Hematopoietic multipotent progenitor cell treated with erythropoietin and hydrocortisone succinate and interleukin-3 and kit ligand, for 15 days (in vitro differentiated cells): Measurements from ENCODE around the gene COQ4.
"Not testable (repeated sequence)": the region's sequence is repeated elsewhere in the genome, so short reads cannot be mapped to it uniquely, and the experiment has no call there.

ENCODE experiments used
- DNase-seq: peaks from one replicate; pipeline ENCODE4 v3.0.0-alpha.2; 2015; ENCODE audit warnings: low spot score

COQ4 gene

DNA sequence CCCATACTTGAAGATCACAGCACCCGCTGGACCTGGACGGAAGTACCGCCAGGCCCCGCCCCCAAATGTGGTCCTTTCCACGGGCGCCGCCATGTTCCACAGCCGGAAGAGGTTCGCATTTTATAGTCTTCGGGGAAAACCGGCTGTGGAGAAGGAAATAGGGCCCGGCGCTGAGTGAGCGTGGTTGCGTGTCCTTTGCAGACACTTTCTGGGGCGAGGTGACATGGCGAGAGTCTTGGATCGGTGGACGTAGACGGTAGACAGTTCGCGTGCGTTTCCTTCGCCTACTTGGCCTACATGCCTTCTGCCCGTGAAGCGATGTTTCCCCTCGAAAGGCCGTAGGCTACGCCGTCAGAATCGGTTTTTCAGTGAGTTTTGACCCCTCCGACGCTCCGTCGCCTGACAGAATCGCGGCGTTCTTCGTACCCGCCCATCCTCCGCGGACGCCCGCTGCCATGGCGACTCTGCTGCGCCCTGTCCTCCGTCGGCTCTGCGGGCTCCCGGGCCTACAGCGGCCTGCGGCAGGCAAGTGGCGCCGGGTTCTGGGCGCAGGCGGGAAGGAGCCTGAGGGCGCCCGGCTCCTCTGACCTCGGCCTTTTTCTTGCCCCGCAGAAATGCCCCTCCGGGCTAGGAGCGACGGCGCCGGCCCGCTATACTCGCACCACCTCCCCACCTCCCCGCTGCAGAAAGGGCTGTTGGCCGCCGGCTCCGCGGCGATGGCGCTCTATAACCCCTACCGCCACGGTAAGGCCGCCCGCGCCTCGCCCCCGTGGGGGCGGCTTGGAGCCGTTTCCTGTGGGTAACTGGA is at the start of gene COQ4, which contains the start of gene TRUB2:
Gene COQ4 (plus strand): TSS at position 436 of the 808 bp plus-strand sequence. CDS start 20 bp downstream, at position 456.
Gene TRUB2 (minus strand): TSS at position 44 of the 808 bp plus-strand sequence. CDS start 39 bp downstream, at position 5.
- peak; percentile 94 for DNase-seq

DNA sequence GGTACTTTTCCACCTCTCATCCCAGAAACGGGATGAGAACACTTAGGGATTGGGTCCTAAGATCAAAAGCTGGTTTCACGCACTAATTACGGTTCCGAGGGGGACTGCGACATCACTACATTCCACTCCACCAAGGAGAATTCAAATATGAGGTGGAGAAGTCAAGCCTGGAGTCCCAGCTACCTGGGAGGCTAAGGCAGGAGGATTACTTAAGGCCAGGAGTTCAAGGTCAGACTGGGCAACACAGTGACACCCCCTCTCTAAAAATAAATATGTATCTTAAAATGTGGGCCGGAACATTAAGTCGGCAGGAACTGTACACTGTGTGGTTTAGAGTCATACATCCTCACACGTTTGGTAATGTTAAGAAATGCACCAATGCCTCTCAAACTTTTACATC is 48.4 kb upstream of the COQ4 start:
- DNase-seq, result no peak

DNA sequence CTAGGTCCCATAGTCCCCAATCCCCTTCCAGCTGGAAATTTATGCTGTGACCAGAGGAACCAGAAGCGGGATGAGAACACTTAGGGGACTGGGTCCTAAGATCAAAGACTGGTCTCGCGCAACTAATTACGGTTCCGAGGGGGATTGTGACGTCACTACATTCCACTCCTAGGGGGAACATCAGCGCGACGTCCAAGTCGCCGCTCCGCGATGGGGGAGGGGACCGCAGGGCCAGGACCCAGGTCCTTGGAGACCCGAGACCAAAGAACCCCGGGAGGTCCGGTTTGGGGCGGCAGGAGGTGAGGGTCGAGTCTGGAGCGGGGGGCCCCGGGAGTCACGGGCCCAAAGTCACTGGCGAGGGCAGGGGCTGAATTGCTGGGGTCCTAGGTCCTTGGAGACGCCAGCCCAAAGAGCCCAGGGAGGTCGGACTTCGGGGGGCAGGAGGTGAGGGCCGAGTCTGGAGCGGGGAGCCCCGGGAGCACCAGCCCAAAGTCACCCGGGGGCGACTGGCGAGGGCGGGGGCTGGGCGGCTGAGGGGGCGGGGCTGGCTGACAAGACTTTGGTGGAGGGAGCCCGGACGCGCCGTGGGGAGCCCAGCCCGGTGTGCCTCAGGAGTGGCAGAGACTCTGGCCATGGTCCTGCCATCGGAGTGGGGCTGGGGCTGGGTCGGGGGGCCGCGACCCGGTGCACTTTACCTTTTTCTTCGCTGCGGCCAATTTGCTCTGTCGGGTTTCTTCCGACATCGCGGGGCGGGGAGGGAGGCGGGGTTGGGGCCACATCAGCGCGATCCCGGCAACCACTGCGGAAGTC is 47.2 kb upstream of the COQ4 start, which contains the start of gene GOLGA2:
Gene GOLGA2 (minus strand): TSS at position 810 of the 810 bp plus-strand sequence. CDS start 31 bp downstream, at position 779.
- peak; percentile 20 for DNase-seq

DNA sequence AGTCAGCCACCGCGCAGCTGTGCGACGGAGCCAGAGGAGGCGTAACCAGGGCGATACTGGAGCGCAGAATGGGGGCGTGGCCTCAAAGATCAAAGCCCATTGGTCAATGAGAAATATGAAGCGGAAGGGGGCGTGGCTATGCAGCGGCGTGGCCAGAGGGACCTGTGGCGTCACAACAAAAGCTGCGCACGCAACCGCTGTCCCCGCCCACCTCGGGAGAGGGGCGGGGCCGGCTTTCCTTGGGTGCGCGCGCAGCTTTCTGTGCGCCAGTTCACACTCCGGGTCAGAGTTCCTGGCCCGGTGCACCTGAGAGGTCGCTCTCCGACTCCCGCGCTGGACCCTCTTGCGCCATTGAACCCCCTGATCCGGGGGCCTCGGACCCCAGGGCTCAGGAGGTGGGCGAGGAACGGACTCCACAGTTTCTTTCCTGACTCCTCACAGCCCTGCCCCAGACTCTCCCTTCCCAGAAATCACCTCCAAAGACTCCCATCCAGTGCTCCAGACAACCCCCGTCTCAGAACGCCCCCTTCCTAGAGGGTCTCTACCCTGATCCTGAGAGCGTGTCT is 46.5 kb upstream of the COQ4 start, which contains the start of gene SWI5:
Gene SWI5 (plus strand): TSS at position 269 of the 566 bp plus-strand sequence.
- peak; percentile 100 for DNase-seq

DNA sequence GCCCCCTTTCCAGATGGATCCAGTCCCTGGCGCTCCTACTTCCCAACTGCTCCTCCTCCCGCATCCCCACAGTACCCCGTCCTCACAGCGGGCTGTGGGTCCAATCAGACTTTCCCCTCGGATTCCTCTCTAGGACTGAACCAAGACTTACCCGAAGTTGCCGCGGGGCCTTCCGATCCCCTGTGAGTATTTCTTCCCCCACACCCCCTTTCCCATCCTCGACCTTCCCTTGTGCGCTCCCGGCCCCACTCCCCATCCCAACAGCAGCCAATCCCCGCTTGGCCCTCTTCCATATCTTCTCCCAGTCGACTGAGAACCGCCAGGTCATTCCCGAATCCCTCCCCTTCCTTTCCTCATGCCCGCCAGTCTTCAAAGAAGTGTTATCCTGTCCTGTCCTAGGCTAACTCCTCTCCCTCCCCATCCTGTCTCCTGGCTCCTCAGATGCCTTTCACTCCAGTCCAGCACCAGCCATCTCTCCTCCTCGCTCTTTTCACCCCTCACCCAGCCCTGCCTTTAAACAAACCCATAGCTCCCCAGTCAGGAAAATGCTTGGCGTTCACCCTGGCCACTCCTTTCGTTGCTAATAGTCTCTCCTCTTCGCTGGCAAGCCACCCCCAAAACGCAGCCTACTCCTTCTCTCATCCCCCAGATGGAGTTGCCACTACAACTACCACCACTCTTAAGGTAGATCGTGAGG is 45.9 kb upstream of the COQ4 start:
- DNase-seq, result no peak

DNA sequence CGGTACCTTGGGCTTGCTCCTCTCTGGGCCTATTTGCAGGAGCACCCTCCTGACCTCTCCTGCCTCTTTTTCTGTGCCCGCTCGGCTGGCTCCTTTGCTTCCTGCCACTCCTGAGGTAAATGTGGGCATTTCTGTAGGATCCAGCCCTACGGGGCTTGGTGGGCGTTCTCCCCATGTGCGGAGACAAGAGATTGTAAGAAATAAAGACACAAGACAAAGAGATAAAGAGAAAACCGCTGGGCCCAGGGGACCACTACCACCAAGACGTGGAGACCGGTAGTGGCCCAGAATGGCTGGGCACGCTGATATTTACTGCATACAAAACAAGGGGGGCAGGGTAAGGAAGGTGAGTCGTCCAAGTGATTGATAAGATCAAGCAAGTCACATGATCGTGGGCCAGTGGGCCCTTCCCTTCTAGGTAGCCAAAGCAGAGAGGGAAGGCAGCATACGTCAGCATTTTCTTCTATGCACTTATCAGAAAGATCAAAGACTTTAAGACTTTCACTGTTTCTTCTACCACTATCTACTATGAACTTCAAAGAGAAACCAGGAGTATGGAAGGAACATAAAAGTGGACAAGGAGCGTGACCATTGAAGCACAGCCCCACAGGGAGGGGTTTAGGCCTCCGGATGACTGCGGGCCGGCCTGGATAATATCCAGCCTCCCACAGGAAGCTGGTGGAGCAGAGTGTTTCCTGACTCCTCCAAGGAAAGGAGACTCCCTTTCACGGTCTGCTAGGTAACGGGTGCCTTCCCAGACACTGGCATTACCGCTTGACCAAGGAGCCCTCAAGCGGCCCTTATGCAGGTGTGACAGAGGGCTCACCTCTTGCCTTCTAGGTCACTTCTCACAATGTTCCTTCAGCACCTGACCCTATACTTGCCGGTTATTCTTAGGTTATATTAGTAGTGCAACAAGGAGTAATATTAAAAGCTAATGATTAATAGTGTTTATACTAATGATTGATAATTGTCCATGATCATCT is 43.3 kb upstream of the COQ4 start:
- DNase-seq, result not testable (repeated sequence)

DNA sequence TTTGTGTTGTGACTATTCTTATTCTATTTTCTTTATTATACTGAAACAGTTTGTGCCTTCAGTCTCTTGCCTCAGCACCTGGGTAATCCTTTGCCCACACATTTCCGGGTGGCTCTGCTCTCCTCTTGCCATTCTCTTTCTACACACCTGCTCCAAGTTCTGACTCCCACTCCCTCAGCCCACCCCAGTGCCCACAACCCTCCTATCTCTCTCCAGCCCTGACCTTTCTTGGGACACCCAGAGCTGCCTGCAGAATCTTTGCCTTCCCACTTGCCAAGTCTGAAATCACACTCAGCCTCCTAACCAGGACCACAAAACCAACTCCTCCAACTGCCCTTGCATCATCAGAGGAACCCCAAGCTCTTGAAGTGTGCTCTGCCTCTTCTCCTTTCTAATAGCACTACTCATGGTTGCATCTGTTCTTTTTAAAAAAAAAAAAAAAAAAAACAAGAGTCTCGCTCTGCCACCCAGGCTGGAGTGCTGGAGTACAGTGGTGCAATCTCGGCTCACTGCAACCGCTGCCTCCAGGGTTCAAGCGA is 42.5 kb upstream of the COQ4 start:
- no peak for DNase-seq

DNA sequence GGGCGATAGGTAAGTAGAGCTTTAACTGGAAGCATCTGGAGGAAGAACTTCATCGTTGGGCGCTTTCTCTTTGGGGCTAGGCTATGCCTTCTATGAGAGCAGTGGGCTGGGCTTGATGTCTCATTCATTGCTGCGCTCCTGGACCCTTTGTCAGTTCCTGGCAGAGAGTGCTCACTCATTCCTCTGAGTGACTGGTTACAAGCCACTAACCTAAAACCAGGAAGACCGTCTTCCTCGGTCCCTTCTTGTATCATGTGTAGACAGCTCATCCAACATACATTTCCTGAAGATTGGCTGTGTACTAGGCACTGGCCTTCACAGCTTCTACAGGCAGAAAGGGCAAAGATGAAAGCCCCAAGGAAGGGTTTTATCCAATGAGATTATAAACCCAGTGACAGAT is 40.1 kb upstream of the COQ4 start:
- no peak for DNase-seq

DNA sequence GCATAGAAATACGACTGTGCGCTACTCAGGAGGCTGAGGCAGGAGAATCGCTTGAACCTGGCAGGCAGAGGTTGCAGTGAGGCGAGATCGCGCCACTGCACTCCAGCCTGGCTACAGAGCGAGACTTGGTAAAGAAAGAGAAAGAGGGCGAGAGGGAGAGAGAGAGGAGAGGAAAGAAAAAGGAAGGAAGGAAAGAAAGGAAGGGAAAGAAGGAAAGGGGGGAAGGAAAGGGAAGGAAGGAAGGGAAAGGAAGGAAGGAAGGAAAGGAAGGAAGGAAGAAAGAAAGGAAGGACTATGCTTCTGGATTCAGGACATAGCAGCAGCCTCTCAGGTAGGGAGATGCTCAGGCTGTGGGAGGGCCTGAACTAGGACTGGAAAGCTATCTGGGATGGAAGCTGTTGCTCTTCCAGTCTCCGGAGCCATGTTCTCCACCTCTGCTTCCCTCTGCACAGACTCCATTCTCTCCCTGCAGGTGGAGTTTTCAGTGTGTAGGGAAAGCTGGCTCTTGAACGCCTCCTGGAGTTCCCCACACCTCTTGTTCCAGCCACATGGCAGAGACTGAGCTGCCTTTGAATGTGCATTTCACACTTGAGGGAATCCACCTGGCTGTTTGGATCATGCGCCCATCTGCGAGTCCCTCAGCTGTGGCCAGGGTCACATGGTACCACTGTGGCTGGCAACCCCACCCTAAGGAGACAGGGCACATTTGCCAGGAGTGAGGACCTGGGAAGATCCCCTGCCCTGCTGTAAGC is 37.4 kb upstream of the COQ4 start:
- no peak for DNase-seq

DNA sequence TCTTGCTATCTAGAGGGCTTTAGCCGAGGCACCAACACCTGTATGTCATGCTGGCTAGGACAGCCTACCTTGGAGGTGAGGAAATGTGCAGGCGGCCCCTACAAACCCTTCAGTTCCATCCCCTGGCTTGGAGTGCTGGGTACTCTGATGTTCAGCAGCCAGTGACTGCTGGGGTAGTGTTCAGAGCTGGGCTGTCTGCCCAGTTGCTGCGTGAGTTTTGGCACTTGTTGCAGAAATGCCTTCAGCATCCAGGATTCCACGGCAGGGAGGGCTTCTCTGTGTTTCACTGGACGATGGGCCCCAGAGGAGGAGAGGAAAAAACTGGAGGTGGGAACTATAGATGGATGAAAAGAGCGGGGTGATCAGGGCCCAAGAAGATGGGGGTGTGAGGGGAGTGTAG is 36.2 kb upstream of the COQ4 start:
- DNase-seq, result no peak

DNA sequence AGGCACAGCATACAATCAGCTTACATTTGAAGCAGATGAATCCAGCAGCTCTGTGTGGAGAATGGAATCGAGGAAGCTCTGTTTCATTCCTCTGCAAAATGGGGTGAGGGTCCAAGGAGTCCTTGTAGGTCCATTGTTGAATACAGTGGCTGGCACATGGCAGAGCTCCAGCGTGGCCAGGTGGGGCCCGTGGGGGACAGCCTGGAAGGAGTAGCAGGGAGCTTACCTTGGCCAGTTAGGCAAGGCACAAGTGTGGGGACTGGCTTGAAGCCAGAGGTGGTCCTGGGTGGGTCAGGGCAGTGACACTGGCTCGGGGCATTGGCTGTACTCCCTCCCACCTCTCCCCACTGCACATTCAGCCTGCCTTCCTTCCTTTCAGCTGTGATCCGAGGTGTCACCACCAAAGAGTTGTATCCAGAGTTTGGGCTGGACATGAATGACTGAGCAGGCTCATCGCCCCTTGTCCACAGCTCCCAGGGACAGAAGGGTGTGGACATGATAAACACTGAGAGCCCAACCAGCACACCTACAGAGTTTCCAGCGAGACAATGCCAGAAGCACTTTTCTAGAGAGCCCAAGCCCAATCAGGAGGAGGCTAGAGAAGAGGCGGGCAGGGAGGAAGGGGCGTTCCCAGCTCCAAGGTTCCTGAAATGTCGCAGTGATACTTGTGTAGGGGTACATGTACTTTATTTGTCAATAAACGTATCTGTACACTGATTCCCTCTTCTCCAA is 34.2 kb upstream of the COQ4 start:
- DNase-seq, result no peak

DNA sequence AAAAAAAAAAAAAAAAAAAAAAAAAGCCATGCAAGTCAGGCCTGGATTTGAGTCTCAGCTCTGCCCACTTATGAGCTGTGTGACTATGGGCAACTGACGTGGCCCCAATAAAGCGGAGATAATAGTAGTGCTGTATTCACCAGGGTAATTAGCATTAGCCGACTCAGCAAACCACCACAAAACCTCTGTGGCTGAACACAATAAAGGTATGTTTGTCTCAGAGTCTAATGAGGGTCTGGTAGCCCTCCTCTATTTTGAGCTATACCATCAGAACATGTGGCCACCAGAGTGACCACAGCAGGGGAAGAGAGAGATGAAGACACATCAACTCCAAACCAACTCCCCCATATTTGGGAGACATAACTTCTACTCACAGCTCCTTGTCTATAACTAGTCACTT is 30.6 kb upstream of the COQ4 start:
- no peak for DNase-seq

DNA sequence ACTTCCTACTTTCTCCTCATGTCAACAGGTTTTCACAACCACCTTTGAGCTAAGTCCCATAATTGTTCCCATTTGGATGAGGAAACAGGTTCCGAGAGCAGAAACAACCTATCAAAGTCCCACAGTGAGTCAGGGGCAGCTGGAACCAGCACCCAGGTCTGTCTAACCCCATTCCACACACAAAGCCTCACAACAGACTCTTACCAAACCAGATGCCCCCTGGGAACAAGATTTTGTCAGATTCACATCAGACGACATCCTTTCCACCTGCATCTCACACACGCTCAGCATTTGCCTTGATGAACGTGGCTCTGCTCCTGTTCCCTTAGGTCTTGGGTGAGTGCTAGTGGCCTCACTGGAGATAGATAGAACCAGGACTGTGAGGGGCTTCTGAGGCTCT is 29.5 kb upstream of the COQ4 start:
- no peak for DNase-seq

DNA sequence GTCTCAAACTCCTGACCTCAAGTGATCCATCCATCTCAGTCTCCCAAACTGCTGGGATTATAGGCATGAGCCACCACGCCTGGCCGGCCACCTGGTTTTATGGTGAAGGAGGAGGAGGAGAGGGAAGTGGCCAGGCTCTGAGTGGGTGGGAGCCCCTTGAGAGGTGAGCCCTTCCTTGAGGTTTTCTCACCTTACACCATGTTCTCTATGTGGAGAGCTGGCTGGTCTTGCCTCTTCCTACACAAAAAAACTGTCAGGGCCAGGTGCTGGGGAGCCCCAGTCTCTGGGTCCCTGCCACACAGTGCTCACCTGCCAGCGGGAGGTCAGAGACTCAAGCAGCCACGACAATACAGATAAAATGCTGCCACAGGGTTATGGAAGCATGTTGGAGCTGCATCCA is 28.5 kb upstream of the COQ4 start:
- no peak for DNase-seq

DNA sequence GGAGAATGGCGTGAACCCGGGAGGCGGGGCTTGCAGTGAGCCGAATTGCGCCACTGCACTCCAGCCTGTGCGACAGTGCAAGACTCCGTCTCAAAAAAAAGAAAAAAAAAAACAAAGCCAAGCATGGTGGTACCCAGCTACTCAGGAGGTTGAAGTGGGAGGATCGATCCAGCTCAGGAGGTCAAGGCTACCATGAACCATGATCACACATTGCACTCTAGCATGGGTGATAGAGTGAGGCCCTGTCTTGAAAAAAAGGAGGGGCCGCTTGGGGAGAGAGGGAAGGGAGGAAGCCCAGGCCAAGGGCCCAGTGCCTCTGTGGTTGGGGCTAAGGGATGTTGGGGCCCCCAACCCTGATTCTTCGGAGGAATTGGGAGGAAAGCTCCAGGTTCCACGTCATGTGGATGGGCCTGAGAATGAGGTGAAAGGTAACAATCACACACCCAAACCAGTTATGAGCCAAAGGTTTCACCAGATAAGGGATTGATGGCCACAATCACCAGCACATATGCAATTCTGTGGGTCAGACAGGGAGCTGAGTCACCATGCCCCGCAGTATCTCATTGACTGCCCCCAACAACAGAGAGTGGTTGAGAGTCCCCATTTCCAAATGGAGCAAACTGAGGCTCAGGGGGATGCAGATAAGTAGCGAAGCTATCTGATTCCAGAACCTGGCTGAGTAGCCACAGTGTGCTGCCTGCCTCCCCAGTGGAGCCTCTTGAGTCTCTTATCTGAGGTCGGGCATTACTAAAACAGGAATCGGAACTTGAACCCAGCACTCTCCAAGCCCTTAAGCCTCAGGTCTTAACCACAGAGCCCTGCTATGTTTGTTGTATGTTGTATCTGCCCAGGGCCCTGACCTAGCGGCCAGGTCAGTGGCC is 26.1 kb upstream of the COQ4 start:
- DNase-seq, result no peak

DNA sequence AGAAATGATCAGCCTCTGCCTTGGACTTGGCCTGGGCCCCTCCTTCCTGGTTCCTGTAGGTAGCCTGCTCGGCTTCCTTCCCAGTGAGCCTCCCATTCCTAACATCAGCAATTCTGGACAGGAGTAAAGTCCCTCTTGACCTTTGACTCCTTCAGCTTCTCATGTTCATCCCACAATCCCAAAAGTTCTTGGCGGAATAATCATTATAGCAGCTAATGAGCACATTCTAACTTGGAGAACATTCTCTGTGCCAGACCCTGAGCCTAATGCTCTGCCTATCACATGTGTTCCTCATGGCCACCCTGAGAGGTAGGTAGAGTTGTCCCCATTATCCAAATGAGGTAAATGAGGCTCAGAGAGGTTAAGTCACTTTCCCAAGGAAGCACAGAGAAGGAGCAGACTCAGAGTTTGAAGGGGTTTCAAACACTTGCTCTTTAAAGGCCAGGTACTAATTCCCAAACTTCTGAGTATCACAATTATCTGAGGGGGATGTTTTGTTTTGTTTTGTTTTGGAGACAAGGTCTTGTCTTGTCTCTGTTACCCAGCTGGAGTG is 25.3 kb upstream of the COQ4 start:
- DNase-seq, result no peak
